Liver (tissue), 9 donors: ENCODE results near the gene RASSF1. TPM values are rescaled to one million over a fixed set of nuclear protein-coding genes. Genes with fewer than 3 reads are reported as not detected.

Experiments used
- DNase-seq: peaks from one replicate; pipeline ENCODE4 v3.0.0-alpha.2; 2017; ENCODE audit warnings: low spot score
- H3K27ac ChIP-seq, 2 donors: one replicate each; pipeline ENCODE4 v1.7.0; 2013; ENCODE audit warnings: inconsistent platforms in 2 of 2, low read length in 2 of 2, control low read depth in 1 of 2, low read depth in 1 of 2, mild to moderate bottlenecking in 1 of 2
- H3K27me3 ChIP-seq, 4 donors: one replicate each; pipeline versions ENCODE4 v1.6.1 to v1.7.0; 2013; ENCODE audit warnings: low read length in 3 of 4, inconsistent platforms in 1 of 4, mild to moderate bottlenecking in 1 of 4, moderate library complexity in 1 of 4; ENCODE audit not compliant: control insufficient read depth in 4 of 4, insufficient read depth in 4 of 4
- H3K36me3 ChIP-seq, 4 donors: one replicate each; pipeline versions ENCODE4 v1.6.1 to v1.7.0; 2013; ENCODE audit warnings: low read length in 3 of 4, mild to moderate bottlenecking in 3 of 4, low read depth in 1 of 4, moderate library complexity in 1 of 4; ENCODE audit not compliant: control insufficient read depth in 4 of 4, insufficient read depth in 3 of 4
- H3K4me1 ChIP-seq, 4 donors: one replicate each; pipeline versions ENCODE4 v1.6.1 to v1.7.0; 2013; ENCODE audit warnings: low read length in 3 of 4, mild to moderate bottlenecking in 3 of 4, moderate library complexity in 1 of 4; ENCODE audit not compliant: control insufficient read depth in 4 of 4, insufficient read depth in 4 of 4
- H3K4me3 ChIP-seq, 3 donors: one replicate each; pipeline versions ENCODE4 v1.6.1 to v1.7.0; 2013; ENCODE audit warnings: low read length in 3 of 3, control low read depth in 1 of 3, low read depth in 1 of 3, mild to moderate bottlenecking in 1 of 3
- H3K9ac ChIP-seq, 2 donors: one replicate each; pipeline ENCODE4 v1.7.0; 2013; ENCODE audit warnings: low read length in 2 of 2, mild to moderate bottlenecking in 2 of 2, moderate library complexity in 2 of 2, control low read depth in 1 of 2, low read depth in 1 of 2
- H3K9me3 ChIP-seq, 4 donors: one replicate each; pipeline versions ENCODE4 v1.6.1 to v1.7.0; 2013; ENCODE audit warnings: low read length in 3 of 4; ENCODE audit not compliant: control insufficient read depth in 4 of 4
- ATF3 ChIP-seq: IDR thresholded peaks from 2 replicates; pipeline ENCODE4 v1.6.1; 2016; ENCODE audit warnings: antibody characterized with exemption
- CTCF ChIP-seq: fragments of 150-350 bp; IDR thresholded peaks from 2 replicates; pipeline ENCODE4 v1.5.1; 2017; ENCODE audit warnings: improper control_type of control experiment, low read depth, low read length; ENCODE audit not compliant: missing input control
- EGR1 ChIP-seq, 2 donors: IDR thresholded peaks; 2 replicates each; pipeline ENCODE4 v1.6.1; 2016 to 2018; ENCODE audit warnings: antibody characterized with exemption in 2 of 2, low read depth in 2 of 2
- FOXA1 ChIP-seq: IDR thresholded peaks from 2 replicates; pipeline ENCODE4 v1.6.1; 2016; ENCODE audit warnings: antibody characterized with exemption
- FOXA2 ChIP-seq: IDR thresholded peaks from 2 replicates; pipeline ENCODE4 v1.6.1; 2016; ENCODE audit warnings: antibody characterized with exemption
- GABPA ChIP-seq, 2 donors: IDR thresholded peaks in 1 of 2; conservative IDR thresholded peaks in 1 of 2; 2 replicates each; pipeline ENCODE4 v1.6.1; 2016; ENCODE audit warnings: antibody characterized with exemption in 2 of 2, mild to moderate bottlenecking in 1 of 2, moderate library complexity in 1 of 2
- HNF4A ChIP-seq, 2 donors: conservative IDR thresholded peaks; 2 replicates each; pipeline ENCODE4 v1.6.1; 2016; ENCODE audit warnings: antibody characterized with exemption in 2 of 2, mild to moderate bottlenecking in 2 of 2
- JUND ChIP-seq, 2 donors: IDR thresholded peaks; 2 replicates each; pipeline ENCODE4 v1.6.1; 2016; ENCODE audit warnings: antibody characterized with exemption in 2 of 2
- MAX ChIP-seq: IDR thresholded peaks from 2 replicates; pipeline ENCODE4 v1.6.1; 2016; ENCODE audit warnings: antibody characterized with exemption
- NR2F2 ChIP-seq: IDR thresholded peaks from 2 replicates; pipeline ENCODE4 v1.6.1; 2016; ENCODE audit warnings: antibody characterized with exemption
- RAD21 ChIP-seq, 2 donors: IDR thresholded peaks; 2 replicates each; pipeline ENCODE4 v1.6.1; 2016; ENCODE audit warnings: antibody characterized with exemption in 2 of 2, mild to moderate bottlenecking in 2 of 2
- REST ChIP-seq: IDR thresholded peaks from 2 replicates; pipeline ENCODE4 v1.6.1; 2016; ENCODE audit warnings: antibody characterized with exemption, mild to moderate bottlenecking
- RXRA ChIP-seq, 2 donors: IDR thresholded peaks; 2 replicates each; pipeline ENCODE4 v1.6.1; 2017 to 2018; ENCODE audit warnings: antibody characterized with exemption in 2 of 2, mild to moderate bottlenecking in 1 of 2
- TAF1 ChIP-seq: conservative IDR thresholded peaks from 2 replicates; pipeline ENCODE4 v1.6.1; 2016; ENCODE audit warnings: antibody characterized with exemption, mild to moderate bottlenecking
- YY1 ChIP-seq: IDR thresholded peaks from 2 replicates; pipeline ENCODE4 v1.6.1; 2016; ENCODE audit warnings: antibody characterized with exemption, mild to moderate bottlenecking
- ZBTB33 ChIP-seq: IDR thresholded peaks from 2 replicates; pipeline ENCODE4 v1.6.1; 2016; ENCODE audit warnings: antibody characterized with exemption
- WGBS: extraction: QIAGEN DNeasy Blood & Tissue Kit; methylation state at CpG from one replicate; pipeline ENCODE4 v1.1.7; 2013; 5-methylcytosine and 5-hydroxymethylcytosine counted together
- polyA plus RNA-seq, 2 donors: library from polyadenylated mRNA; stranded (reverse) in 1 of 2; unstranded in 1 of 2; fragments of 200-250 nt in 1 of 2; fragments of >200 nt in 1 of 2; fragmentation: Nextera tagmentation in 1 of 2; extraction: Ambion mirVana in 1 of 2; gene quantifications; one replicate each; pipeline versions ENCODE4 v1.2.1 to v1.2.3, GENCODE V29; 2013 to 2015
- total RNA-seq, 2 donors: library from RNA; depleted of rRNA; stranded (reverse); fragments of >200 nt; gene quantifications; one replicate each; pipeline ENCODE4 v1.2.3, GENCODE V29; 2014
- donor health status: healthy.
- donor health status: healthy.
- donor health status: healthy.
- donor health status: healthy.
- donor health status: healthy.

Gene RASSF1
- total and polyA plus RNA-seq, 4 donors: 6.5 to 13.2 (median 11.2) TPM

GRCh38 chr3:50319181-50319893 is 21.3 kb downstream of the RASSF1 start (continued):
- TF ChIP-seq ZBTB33: no peak
- no peak for TF ChIP-seq FOXA2
- TF ChIP-seq ATF3: no peak
- TF ChIP-seq JUND (IDR thresholded peaks at IDR 0.05): no peak

- TF ChIP-seq CTCF (no peak), TAF1 (no peak), GABPA (IDR thresholded peaks at IDR 0.05 in 1 of 2, conservative IDR thresholded peaks at IDR 0.05 in 1 of 2) (no peak), RXRA (IDR thresholded peaks at IDR 0.05) (no peak), EGR1 (IDR thresholded peaks at IDR 0.05; ENCODE audit: low read depth in 2 of 2) (no peak), JUND (IDR thresholded peaks at IDR 0.05) (no peak), RAD21 (IDR thresholded peaks at IDR 0.05) (no peak), YY1 (no peak), REST (no peak), FOXA1 (no peak), ATF3 (no peak), ZBTB33 (no peak), NR2F2 (no peak), FOXA2 (no peak), HNF4A (conservative IDR thresholded peaks at IDR 0.05) (no peak), MAX (no peak)
- H3K9me3 ChIP-seq: no peaks in the 10 kb centered on the region
- H3K9ac ChIP-seq: no peak overlapping the region
- H3K4me1 ChIP-seq: peaks cover 15 to 48% (median 40%) of the 10 kb centered on the region in 4 donors
- 83% methylated on average over 10 of the region's 10 CpGs for WGBS
- no peak overlapping the region for H3K4me3 ChIP-seq
- H3K36me3 ChIP-seq: peaks cover 0 to 10% (median 2%) of the 10 kb centered on the region in 4 donors
- no peaks in the 10 kb centered on the region for H3K27me3 ChIP-seq
- DNase-seq: no peak
- H3K27ac ChIP-seq: no peak overlapping the region
Measured at GRCh38 chr3:50318615-50319014, 22.0 kb downstream of the RASSF1 start.
